HepG2 (cell line): ENCODE measurements around the gene SUSD3. TPM values are rescaled to one million over a fixed set of nuclear protein-coding genes. Genes with fewer than 3 reads are reported as not detected.

Experiments
- ATAC-seq: fragments of 200-7000 bp; cut with Tn5 transposase; 3 replicates; pipeline ENCODE4 v1.9.1; 2020; ENCODE audit warnings: mild to moderate bottlenecking, moderate library complexity
- BruUV-seq: library from RNA; stranded (reverse); fragments of 400-500 nt; replicated peaks from 2 replicates; lab custom pipeline; 2021; lab: Mats Ljungman, UMichigan
- CTCF ChIA-PET: fragments of 300-600 bp; formaldehyde crosslinking; extraction: SDS; loops from one replicate; lab custom pipeline; 2021; ENCODE audit warnings: low total read pairs, inconsistent platforms, low intra/inter-chr PET ratio; lab: Yijun Ruan, JAX
- POLR2A ChIA-PET: fragments of 350-600 bp; sonication (Branson Sonifier 250); formaldehyde crosslinking; loops from one replicate; lab custom pipeline; 2020; ENCODE audit warnings: antibody characterized with exemption, inconsistent platforms; lab: Yijun Ruan, JAX
- DNase-seq: peaks from one replicate; pipeline ENCODE4 v3.0.0-alpha.2; 2015; ENCODE audit warnings: low spot score
- FAIRE-seq: peaks from 3 replicates; lab custom pipeline; 2011; peaks lifted over from hg19 to GRCh38; lab: Jason Lieb, UNC
- H2AFZ ChIP-seq: one replicate; pipeline ENCODE4 v1.6.1; 2011; ENCODE audit warnings: low read length, inconsistent platforms
- H3K27ac ChIP-seq: fragments of 300-600 bp; 3 replicates; pipeline ENCODE4 v1.8.0; 2011; ENCODE audit warnings: mixed run types, mild to moderate bottlenecking, mixed read lengths, low read length, inconsistent platforms; ENCODE audit not compliant: insufficient read depth; ENCODE audit errors: extremely low read length
- H3K27me3 ChIP-seq, 2 experiments: fragments of 200-600 bp in 1 of 2; 2 replicates in 1 of 2; 3 replicates in 1 of 2; pipeline versions ENCODE4 v1.6.0 to v1.8.0; 2011; ENCODE audit warnings: low read length in 2 of 2, mild to moderate bottlenecking in 2 of 2, moderate library complexity in 2 of 2, inconsistent platforms in 1 of 2; ENCODE audit not compliant: insufficient read depth in 2 of 2, control insufficient read depth in 1 of 2
- H3K36me3 ChIP-seq, 2 experiments: fragments of 200-600 bp in 1 of 2; replicated peaks in 1 of 2; 2 replicates in 1 of 2; 3 replicates in 1 of 2; pipeline versions ENCODE4 v1.5.1 to v1.8.0; 2011; ENCODE audit warnings: low read length in 2 of 2, inconsistent platforms in 1 of 2; ENCODE audit not compliant: insufficient read depth in 2 of 2, control insufficient read depth in 1 of 2
- H3K4me1 ChIP-seq: 2 replicates; pipeline ENCODE4 v1.5.1; 2012; ENCODE audit warnings: low read length, inconsistent platforms; ENCODE audit not compliant: insufficient read depth
- H3K4me2 ChIP-seq: 2 replicates; pipeline ENCODE4 v1.6.0; 2011; ENCODE audit warnings: low read depth, low read length, inconsistent platforms
- H3K4me3 ChIP-seq, 3 experiments: fragments of 200-600 bp in 1 of 3; sonication (generic), shearing (Covaris generic) in 1 of 3; replicated peaks in 1 of 3; 2 replicates each; pipeline ENCODE4 v1.5.1; 2011 to 2016; ENCODE audit warnings: low read length in 3 of 3, inconsistent platforms in 2 of 3, low read depth in 2 of 3, mild to moderate bottlenecking in 2 of 3, control low read depth in 1 of 3, mixed read lengths in 1 of 3; ENCODE audit not compliant: insufficient read depth in 1 of 3
- H3K79me2 ChIP-seq: one replicate; pipeline ENCODE4 v1.6.1; 2011; ENCODE audit warnings: low read length, inconsistent platforms; ENCODE audit not compliant: insufficient read depth
- H3K9ac ChIP-seq: 2 replicates; pipeline ENCODE4 v1.6.0; 2011; ENCODE audit warnings: mild to moderate bottlenecking, low read depth, low read length, inconsistent platforms; ENCODE audit not compliant: insufficient read depth
- H3K9me3 ChIP-seq: 2 replicates; pipeline ENCODE4 v1.5.1; 2012; ENCODE audit warnings: mild to moderate bottlenecking, low read length
- H4K20me1 ChIP-seq: 2 replicates; pipeline ENCODE4 v1.6.0; 2011; ENCODE audit warnings: inconsistent platforms, mild to moderate bottlenecking, low read length, moderate library complexity; ENCODE audit not compliant: insufficient read depth
- ARNTL ChIP-seq: sonication (generic); formaldehyde crosslinking; IDR thresholded peaks from 2 replicates; pipeline ENCODE4 v1.4.0; 2020; ENCODE audit warnings: mild to moderate bottlenecking, missing genetic modification reagents
- HMGA1 ChIP-seq: sonication (generic); formaldehyde crosslinking; conservative IDR thresholded peaks from 2 replicates; pipeline ENCODE4 v1.4.0; 2020; ENCODE audit warnings: missing genetic modification reagents
- KDM2A ChIP-seq: sonication (generic); formaldehyde crosslinking; IDR thresholded peaks from 2 replicates; pipeline ENCODE4 v1.4.0; 2020; ENCODE audit warnings: low read depth, missing genetic modification reagents, borderline replicate concordance
- SUZ12 ChIP-seq: fragments of 150-350 bp; IDR thresholded peaks from 2 replicates; pipeline ENCODE4 v1.6.1; 2014; ENCODE audit warnings: low read depth, low read length
- ZNF12 ChIP-seq: sonication (generic); formaldehyde crosslinking; IDR thresholded peaks from 2 replicates; pipeline ENCODE4 v1.5.0; 2020; ENCODE audit warnings: missing genetic modification reagents
- ZNF749 ChIP-seq: sonication (generic); formaldehyde crosslinking; IDR thresholded peaks from 2 replicates; pipeline ENCODE4 v1.8.0; 2022; ENCODE audit warnings: mild to moderate bottlenecking, missing genetic modification reagents, moderate library complexity, borderline replicate concordance
- WGBS: methylation state at CpG from one replicate; pipeline ENCODE4 v1.1.6; 2017; ENCODE audit warnings: low lambda C conversion rate; 5-methylcytosine and 5-hydroxymethylcytosine counted together
- in situ Hi-C: cut with HindIII; loops from 2 replicates; pipeline ENCODE4 v1.10.0; 2017; ENCODE audit warnings: low pct_unique_long_range_greater_than_20kb; ENCODE audit not compliant: extremely low pct_ligation_motif_present
- intact Hi-C: fragments of 100-400 bp; cut with micrococcal nuclease; formaldehyde crosslinking; loops from one replicate; pipeline ENCODE4 v1.10.0; 2022; ENCODE audit not compliant: unreplicated experiment
- polyA plus RNA-seq, 8 experiments: library from polyadenylated mRNA; depleted of rRNA in 3 of 8; stranded (reverse) in 7 of 8; unstranded in 1 of 8; fragments of >200 nt; fragmentation: Illumina TruSeq in 4 of 8; extraction: Trizol in 4 of 8; gene quantifications; 2 replicates each; pipeline versions ENCODE4 v1.2.1 to v1.2.3, GENCODE V29; 2011 to 2016; ENCODE audit warnings: low read depth in 4 of 8, missing spikeins in 1 of 8, mixed read lengths in 1 of 8; ENCODE audit not compliant: insufficient read depth in 1 of 8
- total RNA-seq, 5 experiments: library from RNA; depleted of rRNA; stranded (reverse); fragments of >200 nt; fragmentation: Illumina TruSeq; extraction: Trizol; gene quantifications; 2 replicates each; pipeline ENCODE4 v1.2.3, GENCODE V29; 2016; ENCODE audit warnings: low read depth in 1 of 5
- TF ChIP-seq, protein P1 (sequence below): sonication (generic); formaldehyde crosslinking; conservative IDR thresholded peaks from 2 replicates; pipeline ENCODE4 v1.8.1; 2023; ENCODE audit warnings: missing genetic modification reagents
- TF ChIP-seq, protein P2 (sequence below): sonication (generic); formaldehyde crosslinking; IDR thresholded peaks from 2 replicates; pipeline ENCODE4 v1.4.0; 2020; ENCODE audit warnings: mild to moderate bottlenecking, missing genetic modification reagents, borderline replicate concordance
- TF ChIP-seq, protein P3 (sequence below): sonication (generic); formaldehyde crosslinking; IDR thresholded peaks from 2 replicates; pipeline ENCODE4 v1.5.1; 2020; ENCODE audit warnings: mild to moderate bottlenecking, missing genetic modification reagents, borderline replicate concordance
- TF ChIP-seq, protein P4 (sequence below): sonication (generic); formaldehyde crosslinking; IDR thresholded peaks from 2 replicates; pipeline ENCODE4 v1.4.0; 2020; ENCODE audit warnings: mild to moderate bottlenecking, missing genetic modification reagents

Gene SUSD3
- total and polyA plus RNA-seq, 2 of the 13 experiments (the other 11 are each of a cell fraction or from before 2014, with no cell fraction given), result 7.0 to 9.1 TPM

DNA sequence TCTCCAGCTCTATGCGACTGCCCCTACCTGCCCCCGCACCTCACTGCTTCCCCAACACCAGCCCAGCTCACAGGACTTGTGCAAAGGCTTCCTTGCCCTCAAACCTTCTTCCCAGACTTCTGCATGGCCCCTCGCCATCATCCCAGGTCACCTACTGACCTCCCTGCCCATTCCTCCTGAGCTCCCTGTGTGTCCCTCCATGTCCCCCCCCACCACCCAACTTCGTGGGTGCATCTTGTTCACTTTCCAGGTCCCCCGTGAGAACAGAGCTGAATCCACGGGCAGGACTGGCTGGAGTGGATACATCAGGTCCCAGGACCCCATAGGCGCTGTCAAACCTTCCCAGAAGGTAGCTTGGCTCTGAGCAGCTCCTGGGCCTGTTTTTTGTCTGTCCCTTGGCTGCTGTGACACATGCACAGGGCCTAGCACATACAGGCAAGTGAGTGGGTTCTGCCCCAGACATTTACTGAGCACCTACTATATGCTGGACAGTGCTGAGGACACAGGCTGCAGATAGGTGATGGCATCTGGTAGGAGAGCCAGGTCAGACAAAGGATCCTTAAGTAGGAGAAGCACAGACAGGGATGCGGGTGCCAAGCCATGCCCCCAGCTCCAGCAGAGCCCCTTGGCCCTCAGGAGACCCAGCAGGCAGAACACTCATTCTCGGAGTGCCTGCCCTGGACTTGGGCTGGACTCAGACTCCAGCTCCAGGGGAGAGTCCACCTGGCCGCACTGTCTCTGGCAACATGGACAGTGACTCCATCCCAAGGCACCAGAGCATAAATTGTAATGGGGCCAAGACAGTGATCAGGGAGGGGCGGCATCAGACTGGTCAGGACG, 60.6 kb downstream of the SUSD3 start:
- no peaks in the 10 kb centered on the region for H3K27me3 ChIP-seq
- H4K20me1 ChIP-seq, result no peaks in the 10 kb centered on the region
- FAIRE-seq (no peak), ATAC-seq (peak; percentile 2; the same call in 2 of the 3 replicates), DNase-seq (no peak)
- peak overlapping the region; percentile 52 for H3K27ac ChIP-seq
- ChIA-PET POLR2A (interaction anchor here (1.0 to 13.7 kb wide), 9 partner anchors 7 to 189 kb away, joined by 3 to 195 read pairs (median 9); partner anchors contain the start of genes CARD19 and NINJ1), CTCF (no interaction called here)
- BruUV-seq, result no TSS peak
- H3K36me3 ChIP-seq, result peaks cover 14 to 24% of the 10 kb centered on the region in 2 experiments; a peak in 4 of 5 replicates
- in situ Hi-C loops, result no loop called here
- H3K9me3 ChIP-seq, result no peaks in the 10 kb centered on the region
- intact Hi-C loops, result no loop called here
- peak overlapping the region in 1 of 3 experiments; percentile 53; a peak in 1 of 6 replicates for H3K4me3 ChIP-seq
- peak overlapping the region; percentile 50 for H3K4me2 ChIP-seq
- H3K4me1 ChIP-seq, result peaks cover 48% of the 10 kb centered on the region
- no peak overlapping the region for H2AFZ ChIP-seq
- 0 out of 2 replicates have a peak overlapping the region, but pooled peaks have one; percentile 9 for H3K9ac ChIP-seq
- no peaks in the 10 kb centered on the region for H3K79me2 ChIP-seq
- 91% methylated on average over 12 of the region's 12 CpGs for WGBS
- TF ChIP-seq ARNTL (CRISPR knock-in tag) (0 out of 2 replicates have a peak, but pooled peaks have one; percentile 10), KDM2A (CRISPR knock-in tag) (no peak), HMGA1 (CRISPR knock-in tag) (no peak), SUZ12 (no peak), ZNF12 (no peak), ZNF749 (CRISPR knock-in tag) (0 out of 2 replicates have a peak, but pooled peaks have one; percentile 10)
- TF ChIP-seq, protein P1, sequence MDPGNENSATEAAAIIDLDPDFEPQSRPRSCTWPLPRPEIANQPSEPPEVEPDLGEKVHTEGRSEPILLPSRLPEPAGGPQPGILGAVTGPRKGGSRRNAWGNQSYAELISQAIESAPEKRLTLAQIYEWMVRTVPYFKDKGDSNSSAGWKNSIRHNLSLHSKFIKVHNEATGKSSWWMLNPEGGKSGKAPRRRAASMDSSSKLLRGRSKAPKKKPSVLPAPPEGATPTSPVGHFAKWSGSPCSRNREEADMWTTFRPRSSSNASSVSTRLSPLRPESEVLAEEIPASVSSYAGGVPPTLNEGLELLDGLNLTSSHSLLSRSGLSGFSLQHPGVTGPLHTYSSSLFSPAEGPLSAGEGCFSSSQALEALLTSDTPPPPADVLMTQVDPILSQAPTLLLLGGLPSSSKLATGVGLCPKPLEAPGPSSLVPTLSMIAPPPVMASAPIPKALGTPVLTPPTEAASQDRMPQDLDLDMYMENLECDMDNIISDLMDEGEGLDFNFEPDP, result 0 out of 2 replicates have a peak, but pooled peaks have one; percentile 47
- TF ChIP-seq, protein P2, sequence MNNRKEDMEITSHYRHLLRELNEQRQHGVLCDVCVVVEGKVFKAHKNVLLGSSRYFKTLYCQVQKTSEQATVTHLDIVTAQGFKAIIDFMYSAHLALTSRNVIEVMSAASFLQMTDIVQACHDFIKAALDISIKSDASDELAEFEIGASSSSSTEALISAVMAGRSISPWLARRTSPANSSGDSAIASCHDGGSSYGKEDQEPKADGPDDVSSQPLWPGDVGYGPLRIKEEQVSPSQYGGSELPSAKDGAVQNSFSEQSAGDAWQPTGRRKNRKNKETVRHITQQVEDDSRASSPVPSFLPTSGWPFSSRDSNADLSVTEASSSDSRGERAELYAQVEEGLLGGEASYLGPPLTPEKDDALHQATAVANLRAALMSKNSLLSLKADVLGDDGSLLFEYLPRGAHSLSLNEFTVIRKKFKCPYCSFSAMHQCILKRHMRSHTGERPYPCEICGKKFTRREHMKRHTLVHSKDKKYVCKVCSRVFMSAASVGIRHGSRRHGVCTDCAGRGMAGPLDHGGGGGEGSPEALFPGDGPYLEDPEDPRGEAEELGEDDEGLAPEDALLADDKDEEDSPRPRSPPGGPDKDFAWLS, result 0 out of 2 replicates have a peak, but pooled peaks have one; percentile 86
- TF ChIP-seq, protein P3, sequence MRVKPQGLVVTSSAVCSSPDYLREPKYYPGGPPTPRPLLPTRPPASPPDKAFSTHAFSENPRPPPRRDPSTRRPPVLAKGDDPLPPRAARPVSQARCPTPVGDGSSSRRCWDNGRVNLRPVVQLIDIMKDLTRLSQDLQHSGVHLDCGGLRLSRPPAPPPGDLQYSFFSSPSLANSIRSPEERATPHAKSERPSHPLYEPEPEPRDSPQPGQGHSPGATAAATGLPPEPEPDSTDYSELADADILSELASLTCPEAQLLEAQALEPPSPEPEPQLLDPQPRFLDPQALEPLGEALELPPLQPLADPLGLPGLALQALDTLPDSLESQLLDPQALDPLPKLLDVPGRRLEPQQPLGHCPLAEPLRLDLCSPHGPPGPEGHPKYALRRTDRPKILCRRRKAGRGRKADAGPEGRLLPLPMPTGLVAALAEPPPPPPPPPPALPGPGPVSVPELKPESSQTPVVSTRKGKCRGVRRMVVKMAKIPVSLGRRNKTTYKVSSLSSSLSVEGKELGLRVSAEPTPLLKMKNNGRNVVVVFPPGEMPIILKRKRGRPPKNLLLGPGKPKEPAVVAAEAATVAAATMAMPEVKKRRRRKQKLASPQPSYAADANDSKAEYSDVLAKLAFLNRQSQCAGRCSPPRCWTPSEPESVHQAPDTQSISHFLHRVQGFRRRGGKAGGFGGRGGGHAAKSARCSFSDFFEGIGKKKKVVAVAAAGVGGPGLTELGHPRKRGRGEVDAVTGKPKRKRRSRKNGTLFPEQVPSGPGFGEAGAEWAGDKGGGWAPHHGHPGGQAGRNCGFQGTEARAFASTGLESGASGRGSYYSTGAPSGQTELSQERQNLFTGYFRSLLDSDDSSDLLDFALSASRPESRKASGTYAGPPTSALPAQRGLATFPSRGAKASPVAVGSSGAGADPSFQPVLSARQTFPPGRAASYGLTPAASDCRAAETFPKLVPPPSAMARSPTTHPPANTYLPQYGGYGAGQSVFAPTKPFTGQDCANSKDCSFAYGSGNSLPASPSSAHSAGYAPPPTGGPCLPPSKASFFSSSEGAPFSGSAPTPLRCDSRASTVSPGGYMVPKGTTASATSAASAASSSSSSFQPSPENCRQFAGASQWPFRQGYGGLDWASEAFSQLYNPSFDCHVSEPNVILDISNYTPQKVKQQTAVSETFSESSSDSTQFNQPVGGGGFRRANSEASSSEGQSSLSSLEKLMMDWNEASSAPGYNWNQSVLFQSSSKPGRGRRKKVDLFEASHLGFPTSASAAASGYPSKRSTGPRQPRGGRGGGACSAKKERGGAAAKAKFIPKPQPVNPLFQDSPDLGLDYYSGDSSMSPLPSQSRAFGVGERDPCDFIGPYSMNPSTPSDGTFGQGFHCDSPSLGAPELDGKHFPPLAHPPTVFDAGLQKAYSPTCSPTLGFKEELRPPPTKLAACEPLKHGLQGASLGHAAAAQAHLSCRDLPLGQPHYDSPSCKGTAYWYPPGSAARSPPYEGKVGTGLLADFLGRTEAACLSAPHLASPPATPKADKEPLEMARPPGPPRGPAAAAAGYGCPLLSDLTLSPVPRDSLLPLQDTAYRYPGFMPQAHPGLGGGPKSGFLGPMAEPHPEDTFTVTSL (CRISPR knock-in tag), result no peak
- TF ChIP-seq, protein P4, sequence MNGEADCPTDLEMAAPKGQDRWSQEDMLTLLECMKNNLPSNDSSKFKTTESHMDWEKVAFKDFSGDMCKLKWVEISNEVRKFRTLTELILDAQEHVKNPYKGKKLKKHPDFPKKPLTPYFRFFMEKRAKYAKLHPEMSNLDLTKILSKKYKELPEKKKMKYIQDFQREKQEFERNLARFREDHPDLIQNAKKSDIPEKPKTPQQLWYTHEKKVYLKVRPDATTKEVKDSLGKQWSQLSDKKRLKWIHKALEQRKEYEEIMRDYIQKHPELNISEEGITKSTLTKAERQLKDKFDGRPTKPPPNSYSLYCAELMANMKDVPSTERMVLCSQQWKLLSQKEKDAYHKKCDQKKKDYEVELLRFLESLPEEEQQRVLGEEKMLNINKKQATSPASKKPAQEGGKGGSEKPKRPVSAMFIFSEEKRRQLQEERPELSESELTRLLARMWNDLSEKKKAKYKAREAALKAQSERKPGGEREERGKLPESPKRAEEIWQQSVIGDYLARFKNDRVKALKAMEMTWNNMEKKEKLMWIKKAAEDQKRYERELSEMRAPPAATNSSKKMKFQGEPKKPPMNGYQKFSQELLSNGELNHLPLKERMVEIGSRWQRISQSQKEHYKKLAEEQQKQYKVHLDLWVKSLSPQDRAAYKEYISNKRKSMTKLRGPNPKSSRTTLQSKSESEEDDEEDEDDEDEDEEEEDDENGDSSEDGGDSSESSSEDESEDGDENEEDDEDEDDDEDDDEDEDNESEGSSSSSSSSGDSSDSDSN (CRISPR knock-in tag), result no peak; the same call in 1 of the 2 replicates
